Measurements from ENCODE around the gene FKBP2.

The FKBP2 gene

GRCh38 chr11:64269540-64270220, 28.8 kb downstream of the FKBP2 start:
- peak; percentile 99 to 100 for DNase-seq (ENCODE audit: low read depth in 1 of 2, low spot score in 1 of 2)
- TF ChIP-seq GABPA (IDR thresholded peaks at IDR 0.05; ENCODE audit: low read depth) (peak; percentile 99), REST (IDR thresholded peaks at IDR 0.05; ENCODE audit: insufficient replicate concordance, low read depth) (peak; percentile 27), SPI1 (IDR thresholded peaks at IDR 0.05; ENCODE audit: borderline replicate concordance, low read depth) (peak; percentile 73; the same call in 1 of the 2 replicates), CTCF (IDR thresholded peaks at IDR 0.05; ENCODE audit: insufficient read depth, low read length) (no peak), POLR2AphosphoS5 (IDR thresholded peaks at IDR 0.05; ENCODE audit: low read depth) (0 out of 2 replicates have a peak, but pooled peaks have one; percentile 41)
- Histone ChIP-seq H3K27me3 (ENCODE audit: insufficient read depth, poor library complexity, severe bottlenecking) (no peaks in the 10 kb centered on the region), H3K4me3 (replicated peaks; ENCODE audit: insufficient read depth, low read length) (peak overlapping the region; percentile 88), H3K27ac (replicated peaks) (peak overlapping the region; percentile 91)

- TF ChIP-seq SPI1 (IDR thresholded peaks at IDR 0.05; ENCODE audit: borderline replicate concordance, low read depth): no peak
- H3K4me3 ChIP-seq (replicated peaks; ENCODE audit: insufficient read depth, low read length): no peak overlapping the region
- no peak for DNase-seq (ENCODE audit: low read depth in 1 of 2, low spot score in 1 of 2)
- H3K27ac ChIP-seq (replicated peaks): no peak overlapping the region
- no peaks in the 10 kb centered on the region for H3K27me3 ChIP-seq (ENCODE audit: insufficient read depth, poor library complexity, severe bottlenecking)
These were observed 34.3 kb downstream of the FKBP2 start for GRCh38 chr11:64275031-64275800.

- Histone ChIP-seq H3K4me3 (replicated peaks; ENCODE audit: insufficient read depth, low read length) (no peak overlapping the region), H3K27ac (replicated peaks) (no peak overlapping the region), H3K27me3 (ENCODE audit: insufficient read depth, poor library complexity, severe bottlenecking) (no peaks in the 10 kb centered on the region)
- no peak for TF ChIP-seq CTCF (IDR thresholded peaks at IDR 0.05; ENCODE audit: insufficient read depth, low read length)
- DNase-seq (ENCODE audit: low read depth in 1 of 2, low spot score in 1 of 2): no peak
These were observed 34.9 kb downstream of the FKBP2 start for GRCh38 chr11:64275841-64276240.

- no peak for TF ChIP-seq REST (IDR thresholded peaks at IDR 0.05; ENCODE audit: insufficient replicate concordance, low read depth)
- no peak for TF ChIP-seq CTCF (IDR thresholded peaks at IDR 0.05; ENCODE audit: insufficient read depth, low read length)
- TF ChIP-seq GABPA (IDR thresholded peaks at IDR 0.05; ENCODE audit: low read depth): no peak
- no peak for DNase-seq (ENCODE audit: low read depth in 1 of 2, low spot score in 1 of 2)
- no peak overlapping the region for H3K4me3 ChIP-seq (replicated peaks; ENCODE audit: insufficient read depth, low read length)
- no peak overlapping the region for H3K27ac ChIP-seq (replicated peaks)
- H3K27me3 ChIP-seq (ENCODE audit: insufficient read depth, poor library complexity, severe bottlenecking): no peaks in the 10 kb centered on the region
These were observed 35.9 kb downstream of the FKBP2 start for GRCh38 chr11:64276653-64277431.
